Stimulated activated CD8-positive, alpha-beta memory T cell treated with anti-CD3 and anti-CD28 coated beads, Interleukin-15, amount 100 ng/mL, for 48 hours (primary cell): ENCODE measurements around the gene ADGRB2.

ENCODE experiments used
- DNase-seq, 2 donors: peaks; one replicate each; pipeline ENCODE4 v3.0.0-alpha.2; 2020; ENCODE audit warnings: low read depth in 2 of 2

Gene ADGRB2

GRCh38 chr1:31782421-31783410 is 18.6 kb upstream of the ADGRB2 start:
- DNase-seq: no peak

GRCh38 chr1:31781756-31782371 is 17.7 kb upstream of the ADGRB2 start:
- DNase-seq: no peak

GRCh38 chr1:31781138-31781755 is 17.1 kb upstream of the ADGRB2 start:
- DNase-seq: no peak

GRCh38 chr1:31780632-31781031 is 16.5 kb upstream of the ADGRB2 start:
- no peak for DNase-seq

- DNase-seq: no peak
Measured at GRCh38 chr1:31779687-31780086, 15.5 kb upstream of the ADGRB2 start.

- DNase-seq: no peak
Measured at GRCh38 chr1:31778763-31779488, 14.8 kb upstream of the ADGRB2 start.

GRCh38 chr1:31776516-31776915 is 12.4 kb upstream of the ADGRB2 start:
- DNase-seq: no peak

- no peak for DNase-seq
Measured at GRCh38 chr1:31776032-31776431, 11.9 kb upstream of the ADGRB2 start.

- no peak for DNase-seq
Measured at GRCh38 chr1:31775210-31775999, 11.3 kb upstream of the ADGRB2 start.

- DNase-seq: no peak
Measured at GRCh38 chr1:31774495-31774894, 10.4 kb upstream of the ADGRB2 start.

- DNase-seq: no peak
Measured at GRCh38 chr1:31773861-31774260, 9.7 kb upstream of the ADGRB2 start.

- no peak for DNase-seq
Measured at GRCh38 chr1:31772669-31773248, 8.6 kb upstream of the ADGRB2 start.

GRCh38 chr1:31771891-31772668 is 7.9 kb upstream of the ADGRB2 start:
- DNase-seq: no peak

- DNase-seq: no peak
Measured at GRCh38 chr1:31769720-31770390, 5.7 kb upstream of the ADGRB2 start.

- DNase-seq: no peak
Measured at GRCh38 chr1:31768939-31769704, 5.0 kb upstream of the ADGRB2 start.

GRCh38 chr1:31768407-31768907 is 4.3 kb upstream of the ADGRB2 start:
- no peak for DNase-seq

- no peak for DNase-seq
Measured at GRCh38 chr1:31767225-31767624, 3.1 kb upstream of the ADGRB2 start.

GRCh38 chr1:31765516-31765915 is 1.4 kb upstream of the ADGRB2 start:
- DNase-seq: no peak
